Ovary (tissue), 3 donors: ENCODE results near the gene FKBP14.

Experiments
- CTCF ChIP-seq, 3 donors: fragments of 450-650 bp in 2 of 3; fragments of 200-600 bp in 1 of 3; IDR thresholded peaks; one replicate each; pipeline versions ENCODE4 v1.5.1 to v1.8.0; 2016 to 2022; ENCODE audit warnings: antibody characterized with exemption in 3 of 3, mild to moderate bottlenecking in 1 of 3
- EP300 ChIP-seq: sonication (generic); formaldehyde crosslinking; IDR thresholded peaks from one replicate; pipeline ENCODE4 v1.6.1; 2017; ENCODE audit warnings: antibody characterized with exemption
- donor health status: DM: no; HTN: no; CAD: no.

GRCh38 chr7:29993140-29993539 is 33.4 kb downstream of the FKBP14 start:
- TF ChIP-seq CTCF (IDR thresholded peaks at IDR 0.05) (no peak), EP300 (no peak)
